RWPE2 (cell line): ENCODE data around the gene FECH.

Source experiments
- ATAC-seq: fragments of 200-7000 bp; cut with Tn5 transposase; 3 replicates; pipeline ENCODE4 v1.9.1; 2021; ENCODE audit warnings: low read depth
- DNase-seq: peaks from one replicate; pipeline ENCODE4 v3.0.0-alpha.2; 2020; ENCODE audit warnings: low spot score
- H3K27ac ChIP-seq: fragments of 450-650 bp; 2 replicates; pipeline ENCODE4 v1.5.1; 2017; ENCODE audit warnings: mild to moderate bottlenecking; ENCODE audit not compliant: poor library complexity, severe bottlenecking
- H3K27me3 ChIP-seq: fragments of 250-450 bp; sonication (Bioruptor Pico); 2 replicates; pipeline ENCODE4 v1.5.1; 2021; ENCODE audit warnings: mild to moderate bottlenecking, moderate library complexity; ENCODE audit not compliant: insufficient read depth, poor library complexity, severe bottlenecking
- H3K36me3 ChIP-seq: fragments of 250-450 bp; sonication (Bioruptor Pico); 2 replicates; pipeline ENCODE4 v1.5.1; 2020; ENCODE audit warnings: low read depth, mild to moderate bottlenecking, moderate library complexity
- H3K4me1 ChIP-seq: fragments of 250-450 bp; sonication (Bioruptor Pico); 2 replicates; pipeline ENCODE4 v1.5.1; 2021; ENCODE audit warnings: mild to moderate bottlenecking, moderate library complexity; ENCODE audit not compliant: insufficient read depth, poor library complexity, severe bottlenecking
- H3K4me3 ChIP-seq: fragments of 250-450 bp; sonication (Bioruptor Pico); 2 replicates; pipeline ENCODE4 v1.5.1; 2021; ENCODE audit warnings: mild to moderate bottlenecking, moderate library complexity; ENCODE audit not compliant: severe bottlenecking
- H3K9me3 ChIP-seq: fragments of 250-450 bp; sonication (Bioruptor Pico); 2 replicates; pipeline ENCODE4 v1.5.1; 2021; ENCODE audit warnings: mild to moderate bottlenecking, moderate library complexity; ENCODE audit not compliant: severe bottlenecking
- CTCF ChIP-seq: fragments of 450-650 bp; IDR thresholded peaks from one replicate; pipeline ENCODE4 v1.5.1; 2017; ENCODE audit warnings: mild to moderate bottlenecking, moderate library complexity; ENCODE audit not compliant: poor library complexity, severe bottlenecking

Gene FECH

DNA sequence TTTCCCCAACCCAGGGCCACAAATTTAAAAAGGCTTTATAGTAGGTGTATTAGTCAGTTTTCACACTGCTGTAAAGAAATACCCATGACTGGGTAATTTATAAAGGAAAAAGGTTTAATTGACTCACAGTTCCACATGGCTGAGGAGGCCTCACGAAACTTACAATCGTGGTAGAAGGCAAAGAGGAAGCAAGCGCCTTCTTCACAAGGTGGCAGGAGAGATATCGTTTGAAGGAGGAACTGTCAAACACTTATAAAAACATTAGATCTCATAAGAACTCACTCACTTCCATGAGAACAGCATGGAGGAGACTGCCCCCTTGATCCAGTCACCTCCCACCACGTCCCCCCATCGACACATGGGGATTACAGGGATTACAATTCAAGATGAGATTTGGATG is 70.4 kb downstream of the FECH start:
- TF ChIP-seq CTCF: no peak
- Histone ChIP-seq H3K4me1 (no peaks in the 10 kb centered on the region), H3K27me3 (peaks cover 3% of the 10 kb centered on the region), H3K9me3 (no peaks in the 10 kb centered on the region), H3K36me3 (no peaks in the 10 kb centered on the region), H3K4me3 (no peak overlapping the region), H3K27ac (no peak overlapping the region)
- ATAC-seq (no peak), DNase-seq (no peak)

- Histone ChIP-seq H3K4me3 (no peak overlapping the region), H3K27ac (no peak overlapping the region), H3K27me3 (no peaks in the 10 kb centered on the region), H3K9me3 (no peaks in the 10 kb centered on the region), H3K4me1 (no peaks in the 10 kb centered on the region), H3K36me3 (no peaks in the 10 kb centered on the region)
- ATAC-seq: no peak
- no peak for TF ChIP-seq CTCF
- no peak for DNase-seq
Observed at GRCh38 chr18:57505231-57505630, 81.3 kb downstream of the FECH start.

- ATAC-seq: no peak
Observed at GRCh38 chr18:57502624-57503023, 83.9 kb downstream of the FECH start.

DNA sequence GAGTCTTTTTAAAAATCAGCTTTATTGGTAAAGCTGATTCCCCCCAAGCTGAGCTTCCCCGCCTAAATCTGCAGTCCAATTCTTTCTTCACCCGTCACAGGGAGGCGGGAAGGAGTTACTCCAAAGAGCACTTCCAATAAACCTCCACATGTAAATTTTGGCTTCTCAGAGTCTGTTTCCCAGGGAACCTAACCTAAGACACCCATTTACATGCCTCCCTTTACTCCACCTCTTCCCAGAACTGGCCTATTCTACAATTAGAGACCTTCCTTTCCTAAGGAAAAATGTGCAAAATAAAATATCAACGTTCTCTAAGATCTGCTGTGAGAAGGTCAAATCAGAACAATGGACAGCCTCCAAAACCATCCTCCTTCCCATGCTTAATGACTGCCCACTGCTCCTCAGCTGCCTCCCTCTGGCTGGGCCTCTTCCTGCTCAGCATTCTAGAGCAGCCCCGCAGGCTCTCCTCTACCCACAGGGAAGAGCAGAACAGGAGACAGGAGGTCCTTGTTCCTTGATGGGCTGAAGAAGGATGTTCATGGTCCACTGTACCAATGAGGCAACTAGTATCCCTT is 87.7 kb downstream of the FECH start:
- TF ChIP-seq CTCF: no peak
- no peaks in the 10 kb centered on the region for H3K4me1 ChIP-seq
- DNase-seq (no peak), ATAC-seq (no peak)
- no peaks in the 10 kb centered on the region for H3K9me3 ChIP-seq
- H3K27ac ChIP-seq: no peak overlapping the region
- H3K27me3 ChIP-seq: no peaks in the 10 kb centered on the region
- no peaks in the 10 kb centered on the region for H3K36me3 ChIP-seq
- H3K4me3 ChIP-seq: no peak overlapping the region

More at GRCh38 chr18:57502624-57503023, 83.9 kb downstream of the FECH start:
- no peaks in the 10 kb centered on the region for H3K9me3 ChIP-seq
- no peak for DNase-seq
- H3K36me3 ChIP-seq: no peaks in the 10 kb centered on the region
- no peak overlapping the region for H3K27ac ChIP-seq
- no peaks in the 10 kb centered on the region for H3K4me1 ChIP-seq
- no peak overlapping the region for H3K4me3 ChIP-seq
- no peak for TF ChIP-seq CTCF
- H3K27me3 ChIP-seq: no peaks in the 10 kb centered on the region
